Endothelial cell of umbilical vein (primary cell): ENCODE measurements around the gene HIGD1A. TPM values are rescaled to one million over a fixed set of nuclear protein-coding genes. Genes with fewer than 3 reads are reported as not detected.

Experiments
- BruUV-seq: library from RNA; stranded (reverse); fragments of 400-500 nt; replicated peaks from 2 replicates; lab custom pipeline; 2021; lab: Mats Ljungman, UMichigan
- CTCF ChIA-PET: fragments of 300-600, 350-600 bp; sonication (Branson Sonifier 250); formaldehyde crosslinking; loops from one replicate; lab custom pipeline; 2021; ENCODE audit warnings: antibody characterized with exemption, inconsistent platforms; lab: Charles Lee
- POLR2A ChIA-PET: fragments of 300-600, 350-600 bp; sonication (Branson Sonifier 250); formaldehyde crosslinking; loops from one replicate; lab custom pipeline; 2021; ENCODE audit warnings: antibody characterized with exemption, inconsistent platforms; lab: Charles Lee
- DNase-seq: peaks from one replicate; pipeline ENCODE4 v3.0.0-alpha.2; 2011; ENCODE audit warnings: low read depth, low spot score
- FAIRE-seq: peaks from 2 replicates; lab custom pipeline; 2011; peaks lifted over from hg19 to GRCh38; lab: Jason Lieb, UNC
- H2AFZ ChIP-seq: 2 replicates; pipeline ENCODE4 v1.6.0; 2012; ENCODE audit warnings: low read depth, low read length, control low read depth, inconsistent platforms
- H3K27ac ChIP-seq: 2 replicates; pipeline ENCODE4 v1.5.1; 2011; ENCODE audit warnings: low read depth, mild to moderate bottlenecking, control low read depth, low read length, moderate library complexity; ENCODE audit not compliant: insufficient read depth
- H3K27me3 ChIP-seq, 2 experiments: 2 replicates each; pipeline versions ENCODE4 v1.6.0 to v1.6.1; 2011; ENCODE audit warnings: low read length in 2 of 2, mixed read lengths in 1 of 2; ENCODE audit not compliant: control insufficient read depth in 2 of 2, insufficient read depth in 2 of 2
- H3K36me3 ChIP-seq, 2 experiments: 2 replicates in 1 of 2; 3 replicates in 1 of 2; pipeline ENCODE4 v1.5.1; 2011; ENCODE audit warnings: low read length in 2 of 2, mild to moderate bottlenecking in 1 of 2, moderate library complexity in 1 of 2; ENCODE audit not compliant: control insufficient read depth in 2 of 2, insufficient read depth in 2 of 2; ENCODE audit errors: extremely low read depth in 1 of 2
- H3K4me1 ChIP-seq: 3 replicates; pipeline ENCODE4 v1.5.1; 2011; ENCODE audit warnings: mild to moderate bottlenecking, low read length; ENCODE audit not compliant: control insufficient read depth, insufficient read depth; ENCODE audit errors: extremely low read depth
- H3K4me2 ChIP-seq: 2 replicates; pipeline ENCODE4 v1.6.1; 2011; ENCODE audit warnings: low read length, control low read depth, mixed read lengths; ENCODE audit not compliant: insufficient read depth
- H3K4me3 ChIP-seq, 3 experiments: fragments of 200-600 bp in 1 of 3; sonication (generic), shearing (Covaris generic) in 1 of 3; replicated peaks in 1 of 3; 2 replicates each; pipeline ENCODE4 v1.5.1; 2011 to 2016; ENCODE audit warnings: control low read depth in 3 of 3, low read length in 3 of 3, mild to moderate bottlenecking in 2 of 3, inconsistent platforms in 1 of 3, low read depth in 1 of 3, moderate library complexity in 1 of 3; ENCODE audit not compliant: insufficient read depth in 1 of 3
- H3K79me2 ChIP-seq: 2 replicates; pipeline ENCODE4 v1.6.0; 2012; ENCODE audit warnings: low read length, inconsistent platforms; ENCODE audit not compliant: control insufficient read depth, insufficient read depth
- H3K9ac ChIP-seq: replicated peaks from 2 replicates; pipeline ENCODE3; 2011; ENCODE audit warnings: low read length, control low read depth; ENCODE audit not compliant: insufficient read depth; ENCODE audit errors: extremely low read depth
- H3K9me1 ChIP-seq: replicated peaks from 3 replicates; pipeline ENCODE4 v1.6.0; 2011; ENCODE audit warnings: mild to moderate bottlenecking, low read length; ENCODE audit not compliant: control insufficient read depth, insufficient read depth; ENCODE audit errors: extremely low read depth
- H3K9me3 ChIP-seq: replicated peaks from 2 replicates; pipeline ENCODE4 v1.5.1; 2012; ENCODE audit warnings: low read length, inconsistent platforms; ENCODE audit not compliant: control insufficient read depth, insufficient read depth
- H4K20me1 ChIP-seq: replicated peaks from 2 replicates; pipeline ENCODE3; 2011; ENCODE audit warnings: mild to moderate bottlenecking, low read length; ENCODE audit not compliant: control insufficient read depth, insufficient read depth; ENCODE audit errors: extremely low read depth
- CTCF ChIP-seq, 2 donors: IDR thresholded peaks; 1 replicate in 1 of 2; 2 replicates in 1 of 2; pipeline ENCODE4 v1.5.1; 2011; ENCODE audit warnings: low read length in 2 of 2, mild to moderate bottlenecking in 2 of 2, moderate library complexity in 2 of 2, control low read depth in 1 of 2, inconsistent platforms in 1 of 2, low read depth in 1 of 2; ENCODE audit not compliant: insufficient read depth in 1 of 2; ENCODE audit errors: extremely low read depth in 1 of 2
- FOS ChIP-seq: IDR thresholded peaks from 2 replicates; pipeline ENCODE4 v1.6.1; 2011; ENCODE audit warnings: mild to moderate bottlenecking, low read length, moderate library complexity, borderline replicate concordance; ENCODE audit not compliant: insufficient read depth
- GATA2 ChIP-seq: IDR thresholded peaks from 2 replicates; pipeline ENCODE4 v1.7.0; 2011; ENCODE audit warnings: low read depth, mild to moderate bottlenecking, moderate library complexity, mixed read lengths, low read length; ENCODE audit not compliant: insufficient read length, insufficient read depth
- MAX ChIP-seq: IDR thresholded peaks from 2 replicates; pipeline ENCODE4 v1.6.1; 2011; ENCODE audit not compliant: insufficient read depth, insufficient read length
- MYC ChIP-seq: IDR thresholded peaks from one replicate; pipeline ENCODE4 v1.6.1; 2011; ENCODE audit warnings: mild to moderate bottlenecking, low read depth, low read length
- POLR2A ChIP-seq: IDR thresholded peaks from 2 replicates; pipeline ENCODE4 v1.6.1; 2012; ENCODE audit warnings: low read depth, mild to moderate bottlenecking, control low read depth, low read length
- POLR2AphosphoS5 ChIP-seq: IDR thresholded peaks from 2 replicates; pipeline ENCODE4 v1.6.1; 2012; ENCODE audit warnings: low read depth, mild to moderate bottlenecking, control low read depth, low read length, moderate library complexity; ENCODE audit not compliant: insufficient read depth
- dilution Hi-C: fragments of 300-500 bp; cut with MboI; formaldehyde crosslinking; loops from one replicate; pipeline ENCODE4 v1.15.0; 2019; ENCODE audit warnings: low sequenced_read_pairs; ENCODE audit not compliant: extremely low pct_ligation_motif_present
- intact Hi-C: fragments of 100-400 bp; cut with micrococcal nuclease; formaldehyde crosslinking; loops from one replicate; pipeline ENCODE4 v1.10.0; 2022
- polyA plus RNA-seq, 4 experiments: library from polyadenylated mRNA; depleted of rRNA in 3 of 4; stranded (reverse) in 3 of 4; unstranded in 1 of 4; fragments of >200 nt; gene quantifications; 2 replicates each; pipeline versions ENCODE4 v1.2.1 to v1.2.3, GENCODE V29; 2011 to 2012; ENCODE audit warnings: missing spikeins in 1 of 4
- total RNA-seq: library from RNA; stranded (reverse); gene quantifications from 2 replicates; pipeline ENCODE4 v1.2.3, GENCODE V29; 2021

Gene HIGD1A
- total and polyA plus RNA-seq, 2 donors (not counting 3 experiments of a cell fraction or from before 2014, with no cell fraction given) = 59.5 to 68.9 TPM

GRCh38 chr3:42829628-42830436 lies 25.5 kb upstream of the HIGD1A start:
- H3K9ac ChIP-seq = no peak overlapping the region
- H2AFZ ChIP-seq = no peak overlapping the region
- no peaks in the 10 kb centered on the region for H3K4me1 ChIP-seq
- no peaks in the 10 kb centered on the region for H3K9me1 ChIP-seq
- H3K79me2 ChIP-seq = no peaks in the 10 kb centered on the region
- no peaks in the 10 kb centered on the region for H4K20me1 ChIP-seq
- ChIA-PET CTCF (interaction anchor here (1.0 to 2.1 kb wide), 4 partner anchors 10 to 86 kb away, joined by 3 to 21 read pairs (median 4); no protein-coding TSS in a partner anchor), POLR2A (no interaction called here)
- no peak for FAIRE-seq
- H3K27ac ChIP-seq = no peak overlapping the region
- intact Hi-C loops = loop anchor here (2.0 to 5.0 kb wide), 2 partner anchors 49 to 1367 kb away; no protein-coding TSS in a partner anchor
- no peak for DNase-seq
- peaks cover 6 to 8% of the 10 kb centered on the region in 2 experiments for H3K27me3 ChIP-seq
- dilution Hi-C loops = no loop called here
- H3K4me3 ChIP-seq = no peak overlapping the region
- no TSS peak for BruUV-seq
- no peak for TF ChIP-seq FOS
- no peak for TF ChIP-seq GATA2
- TF ChIP-seq POLR2A = no peak
- TF ChIP-seq MAX = no peak
- no peak for TF ChIP-seq MYC
- TF ChIP-seq CTCF (IDR thresholded peaks at IDR 0.05; ENCODE audit: extremely low read depth in 1 of 2, insufficient read depth in 1 of 2, low read depth in 1 of 2, low read length in 2 of 2) = no peak
- TF ChIP-seq POLR2AphosphoS5 = no peak
- H3K36me3 ChIP-seq = no peaks in the 10 kb centered on the region
- no peak overlapping the region for H3K4me2 ChIP-seq
- no peaks in the 10 kb centered on the region for H3K9me3 ChIP-seq
